Stimulated activated CD4-positive, alpha-beta T cell treated with anti-CD3 and anti-CD28 coated beads, Interleukin-4, amount 100 ng/mL, for 1 hour (primary cell): ENCODE measurements around the gene PTPRT.

Source experiments
- DNase-seq: peaks from one replicate; pipeline ENCODE4 v3.0.0-alpha.2; 2020

PTPRT gene

GRCh38 chr20:42697962-42698361, 491.7 kb downstream of the PTPRT start:
- DNase-seq, result no peak

DNA sequence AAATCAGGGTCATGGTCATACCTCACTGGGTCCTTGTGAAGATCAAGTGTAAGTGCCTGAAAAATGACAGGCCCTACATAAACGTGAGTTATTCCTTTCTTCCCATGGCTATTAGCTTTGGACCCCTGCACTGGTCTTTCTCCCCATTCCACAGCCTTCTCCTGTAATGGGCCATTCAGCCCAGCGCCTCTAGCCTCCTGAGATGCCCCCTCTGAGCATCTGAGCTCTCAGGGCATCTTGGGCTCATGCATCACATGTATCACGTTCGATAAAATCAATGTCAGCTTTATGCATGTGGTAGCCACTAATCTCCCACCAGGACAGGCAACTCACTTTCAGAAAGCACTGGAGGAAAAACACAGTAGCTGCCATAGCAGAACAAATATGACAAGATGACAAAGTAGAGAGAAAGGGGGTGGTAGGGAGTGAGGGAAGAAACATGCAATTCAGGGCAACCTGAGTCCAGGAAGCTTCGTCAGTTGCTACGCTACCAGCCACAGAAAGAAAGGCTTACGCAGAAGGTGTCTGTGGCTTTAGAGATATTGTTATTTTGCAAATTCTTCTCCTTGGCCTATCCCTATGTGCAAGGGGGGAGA, 498.8 kb downstream of the PTPRT start:
- no peak for DNase-seq

DNA sequence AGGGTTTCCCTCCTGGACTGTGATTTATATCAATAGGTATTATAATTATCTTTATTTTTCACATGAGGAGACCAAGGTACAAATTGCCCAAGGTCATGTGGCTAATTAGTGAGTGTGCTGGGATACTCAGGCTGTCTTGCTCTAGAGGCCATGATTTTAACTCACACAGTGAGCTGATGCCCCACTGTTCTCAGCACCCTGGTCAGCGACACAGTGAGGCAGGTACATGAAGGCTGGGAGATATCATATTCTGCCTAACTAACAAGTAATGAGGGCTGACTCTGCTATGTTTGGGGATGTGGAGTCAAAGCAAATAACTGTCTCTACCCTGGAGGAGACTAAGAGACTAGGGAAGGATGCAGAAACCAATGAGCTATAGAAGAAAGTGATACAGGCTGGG, 501.1 kb downstream of the PTPRT start:
- DNase-seq, result no peak

GRCh38 chr20:42686057-42686456, 503.6 kb downstream of the PTPRT start:
- DNase-seq, result no peak

- DNase-seq, result no peak
Observed at GRCh38 chr20:42678895-42679294, 510.8 kb downstream of the PTPRT start.

DNA sequence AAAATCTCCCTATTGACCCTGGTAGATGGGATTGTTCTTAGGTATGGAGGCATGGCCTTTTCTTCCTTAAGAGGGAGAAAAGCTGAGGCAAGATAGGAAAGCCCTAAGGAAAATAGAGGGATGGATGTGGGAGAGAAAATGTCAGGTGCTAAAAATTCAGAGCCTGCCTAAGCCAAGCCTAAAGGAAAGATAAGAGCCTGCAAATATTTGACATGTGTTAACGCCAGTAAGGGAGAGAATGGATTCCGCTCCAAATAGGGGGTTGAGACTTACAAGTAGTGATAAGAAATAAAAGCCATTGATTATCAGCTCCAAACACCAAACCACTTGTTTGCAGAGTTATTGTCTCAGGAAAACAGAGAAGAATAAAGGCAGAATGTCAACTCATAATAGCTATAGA, 533.6 kb downstream of the PTPRT start:
- no peak for DNase-seq

- DNase-seq, result no peak
Observed at GRCh38 chr20:42652266-42652665, 537.4 kb downstream of the PTPRT start.

GRCh38 chr20:42650191-42650746, 539.4 kb downstream of the PTPRT start:
- no peak for DNase-seq

DNA sequence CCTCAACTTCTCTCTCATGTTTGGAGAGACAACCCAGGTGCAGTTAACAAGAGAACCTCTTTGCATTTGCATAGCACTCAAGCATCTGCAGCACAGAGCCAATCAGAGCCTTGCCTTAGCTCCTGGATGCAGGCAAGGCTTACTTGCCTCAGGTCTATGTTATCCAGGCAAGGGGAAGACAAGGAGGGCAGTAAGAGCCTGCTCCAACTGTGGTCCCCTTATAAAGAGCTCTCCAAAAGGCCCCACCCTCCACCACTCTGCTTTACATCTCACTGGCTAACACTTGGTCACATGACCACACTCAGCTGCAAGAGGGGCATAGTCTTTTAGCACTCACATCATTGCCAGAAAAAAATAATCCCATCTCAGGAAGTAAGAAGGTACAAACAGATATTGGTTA, 540.0 kb downstream of the PTPRT start:
- no peak for DNase-seq

- DNase-seq, result no peak
Observed at GRCh38 chr20:42646250-42646649, 543.5 kb downstream of the PTPRT start.

- no peak for DNase-seq
Observed at GRCh38 chr20:42641886-42642285, 547.8 kb downstream of the PTPRT start.

GRCh38 chr20:42639140-42639539, 550.6 kb downstream of the PTPRT start:
- DNase-seq, result no peak

DNA sequence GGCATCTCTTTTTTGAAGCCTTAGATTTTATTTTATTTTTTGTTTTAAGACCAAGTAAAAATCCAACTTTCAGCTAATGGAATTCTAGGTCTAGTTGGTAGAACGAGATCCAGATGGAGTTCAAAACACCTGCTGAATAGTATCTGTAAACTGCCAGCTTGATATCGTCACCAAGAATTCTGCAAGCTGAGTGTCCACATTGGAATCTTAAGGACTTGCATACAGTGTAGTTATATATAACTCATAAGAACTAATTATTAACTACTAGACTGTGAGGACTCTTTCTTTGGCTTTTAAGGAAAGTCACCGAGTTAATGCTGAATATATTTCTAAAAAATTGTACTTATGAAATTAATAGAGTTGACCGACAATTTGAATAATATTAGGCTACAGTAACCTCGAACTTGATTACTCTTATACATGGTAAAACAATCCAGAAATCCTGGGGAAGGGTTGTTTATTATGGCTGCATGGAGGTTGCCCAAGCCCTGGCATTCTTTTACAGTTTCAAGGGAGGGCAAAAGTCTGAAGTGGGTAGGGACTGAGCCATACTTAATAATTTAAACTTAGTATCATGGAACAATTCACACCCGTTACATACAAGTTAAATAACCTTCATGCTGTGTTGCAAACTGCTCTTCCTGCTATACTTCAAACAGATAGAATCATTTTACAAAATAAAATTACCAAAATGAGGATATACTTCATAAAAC, 553.9 kb downstream of the PTPRT start:
- no peak for DNase-seq

- no peak for DNase-seq
Observed at GRCh38 chr20:42634156-42634555, 555.5 kb downstream of the PTPRT start.

DNA sequence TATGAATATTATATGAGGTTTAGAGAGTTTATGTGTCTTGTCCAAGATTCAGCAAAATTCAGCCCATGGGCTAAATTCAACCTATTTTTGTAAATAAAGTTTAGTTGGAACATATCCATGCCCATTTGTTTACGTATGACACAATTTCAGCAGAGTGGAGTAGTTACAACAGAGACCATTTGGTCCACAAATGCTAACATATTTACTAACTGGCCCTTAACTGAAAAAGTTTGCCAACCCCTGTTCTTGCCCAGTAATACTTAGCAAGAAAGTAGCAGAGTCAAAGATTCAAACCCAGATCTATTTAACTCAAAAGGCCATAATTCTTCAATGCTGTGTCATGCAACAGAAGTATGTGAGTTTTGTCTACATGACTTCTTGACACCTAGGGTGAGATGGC, 561.0 kb downstream of the PTPRT start:
- DNase-seq, result no peak

DNA sequence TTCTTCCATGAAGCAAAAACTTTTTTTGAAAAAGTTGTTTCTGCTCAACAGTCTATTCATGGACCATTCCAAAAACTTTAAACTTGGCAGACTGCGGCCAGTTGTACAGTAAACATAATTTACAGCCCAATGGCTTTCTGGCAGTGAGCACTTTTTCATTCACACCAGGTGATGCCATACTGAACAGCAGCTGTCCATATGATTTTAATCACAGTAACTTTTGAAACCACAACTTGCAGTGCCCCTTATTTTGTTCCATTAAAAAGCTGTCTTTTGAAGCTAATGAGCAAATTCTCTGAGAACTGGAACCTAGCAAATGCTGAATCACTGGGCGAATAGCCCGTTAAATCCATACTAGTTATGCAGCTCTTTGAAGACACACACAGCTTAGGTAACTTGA, 576.6 kb downstream of the PTPRT start:
- no peak for DNase-seq

DNA sequence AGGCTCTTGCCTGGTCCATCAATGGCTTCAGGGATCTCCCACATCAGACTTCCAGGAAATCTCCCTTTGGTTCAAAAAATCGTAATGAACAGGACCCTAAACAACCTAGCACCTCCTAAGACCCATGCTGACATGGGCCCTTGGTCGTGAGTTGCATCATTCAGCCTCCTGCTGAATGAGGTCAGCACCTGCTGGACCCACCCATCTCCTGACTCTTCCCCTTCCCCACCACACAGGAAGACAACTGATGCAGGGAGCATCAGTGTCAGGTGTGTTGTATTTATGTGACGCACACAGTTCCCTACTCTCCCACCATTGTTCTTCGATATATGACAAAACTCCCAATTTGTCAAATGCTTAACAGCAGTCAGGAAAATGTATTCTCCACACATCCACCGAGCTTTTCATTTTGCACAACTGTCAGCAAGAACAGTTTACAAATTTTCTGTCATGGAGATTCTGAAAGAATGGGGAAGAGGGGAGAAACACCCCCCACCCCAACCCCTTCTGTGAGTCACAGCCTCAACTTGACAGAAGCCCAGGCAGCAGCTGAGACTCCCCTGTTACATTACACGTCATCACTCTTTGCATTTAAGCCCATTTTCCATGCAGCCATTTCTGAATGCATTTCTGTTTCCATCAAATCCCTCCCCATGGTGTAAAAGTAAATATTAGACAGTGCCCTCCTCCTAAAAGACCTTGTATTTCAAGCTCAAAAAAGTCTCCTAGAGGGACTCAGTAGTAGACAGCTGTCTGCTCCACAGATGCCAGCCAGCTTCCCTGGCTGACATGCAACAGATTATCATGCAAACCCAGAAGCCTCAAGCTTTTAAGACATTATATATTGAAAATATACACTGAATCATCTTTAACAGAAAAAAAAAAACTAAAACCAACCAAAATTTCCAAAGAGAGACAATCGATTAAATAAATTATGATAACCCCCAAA, 577.5 kb downstream of the PTPRT start:
- no peak for DNase-seq

- DNase-seq, result no peak
Observed at GRCh38 chr20:42611423-42611822, 578.3 kb downstream of the PTPRT start.

DNA sequence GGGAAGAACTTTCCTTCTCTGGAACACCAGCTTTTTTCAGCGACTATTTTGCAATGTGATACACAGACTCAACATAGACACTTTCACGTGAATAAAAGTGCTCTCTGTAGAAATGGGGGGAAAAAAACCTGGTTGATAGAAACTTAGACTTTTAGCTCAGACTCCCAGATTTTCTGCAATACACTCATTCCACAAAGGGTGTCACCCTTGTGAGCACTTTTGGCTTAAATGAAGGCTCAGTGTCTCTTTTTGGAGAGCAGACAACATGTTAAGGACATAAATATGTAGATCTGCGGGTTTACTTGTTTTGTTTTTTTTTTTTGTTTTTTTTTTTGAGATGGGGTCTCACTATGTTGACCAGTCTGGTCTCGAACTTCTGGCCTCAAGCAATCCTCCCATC, 579.6 kb downstream of the PTPRT start:
- no peak for DNase-seq

GRCh38 chr20:42609618-42610017, 580.1 kb downstream of the PTPRT start:
- no peak for DNase-seq

DNA sequence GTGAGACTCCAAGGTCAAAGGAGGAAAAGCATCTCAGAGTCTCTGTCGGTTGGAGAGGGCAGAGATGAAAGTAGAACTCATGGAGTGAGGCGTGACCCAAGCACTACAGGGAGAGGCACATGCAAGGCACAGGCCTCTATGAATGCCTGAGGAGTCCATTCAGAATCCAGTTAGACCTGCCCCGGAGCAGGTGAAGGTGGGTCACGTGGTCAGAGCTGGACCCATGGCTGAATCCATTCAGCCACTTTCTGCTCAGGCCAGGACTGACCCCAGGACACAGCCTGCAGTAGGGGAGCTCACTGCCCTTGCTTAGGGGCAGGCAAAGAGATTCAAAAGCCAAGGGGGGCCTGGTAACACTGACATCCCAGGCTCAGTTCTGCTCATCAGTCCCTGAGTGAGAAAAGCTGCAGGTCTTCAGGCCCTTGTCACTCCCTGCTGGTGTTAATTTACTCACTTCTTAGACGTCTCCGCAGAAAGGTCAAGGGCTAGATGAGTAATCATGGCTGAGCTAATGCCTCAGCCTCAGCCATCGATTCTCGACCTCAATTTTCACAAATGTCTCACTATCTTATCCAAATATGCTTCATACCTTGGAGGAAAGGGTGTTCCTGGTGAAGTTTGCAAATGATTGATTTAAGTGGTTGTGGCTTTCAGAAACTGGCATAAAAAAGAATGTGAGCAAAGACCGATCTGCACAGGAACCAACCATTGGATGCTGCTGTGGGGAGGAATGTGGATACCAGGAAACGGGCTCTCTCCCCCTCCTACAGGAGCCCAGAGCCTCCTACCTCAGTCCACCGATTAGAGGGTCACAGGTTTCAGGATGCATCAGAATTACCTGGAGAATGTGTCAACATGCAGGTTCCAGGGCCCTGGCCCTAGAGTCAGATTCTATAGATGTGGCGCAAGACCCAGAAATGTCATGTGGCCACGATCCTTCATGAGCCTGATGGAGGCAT, 584.4 kb downstream of the PTPRT start:
- DNase-seq, result no peak

DNA sequence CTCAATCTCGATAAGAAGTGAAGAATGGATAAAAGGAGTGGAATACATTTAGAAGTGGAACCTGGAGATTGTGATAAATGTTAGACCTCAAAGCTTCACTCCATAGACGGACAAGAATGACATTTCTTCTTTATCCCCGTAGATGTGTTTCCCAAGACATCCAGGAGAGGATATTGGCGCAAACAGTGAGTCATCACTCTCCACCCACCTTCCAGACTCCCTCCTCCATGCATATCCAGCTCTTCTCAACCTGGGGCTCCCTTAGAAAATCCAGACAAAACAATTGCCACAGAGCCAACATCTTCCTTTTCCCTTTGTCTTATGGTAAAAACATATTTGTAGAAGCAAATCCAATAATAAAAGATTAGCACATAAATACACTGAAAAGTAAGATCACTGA, 586.1 kb downstream of the PTPRT start:
- DNase-seq, result no peak
